Measurements from ENCODE around the gene KRTAP25-1.

KRTAP25-1 gene

DNA sequence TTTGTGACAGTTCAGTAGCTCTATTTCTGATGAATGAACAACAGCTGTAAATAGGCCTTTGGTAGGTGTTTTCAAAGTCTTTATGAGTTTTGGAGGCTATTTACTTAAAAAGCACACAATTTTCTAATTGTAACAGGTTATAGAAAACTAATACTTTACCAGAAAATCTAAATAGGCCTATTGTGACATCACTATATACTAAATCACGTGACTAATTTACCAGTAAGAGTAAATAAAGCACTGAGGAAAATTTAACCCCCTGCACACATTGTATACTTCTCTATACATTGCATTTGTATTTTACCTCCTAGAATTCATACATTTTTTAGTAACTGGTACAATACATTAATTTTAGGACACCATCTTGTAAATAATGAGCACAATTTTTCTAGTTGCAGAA is 15.8 kb upstream of the KRTAP25-1 start:
- TF ChIP-seq POLR2A (IDR thresholded peaks at IDR 0.05; ENCODE audit: low read depth, low read length) (no peak), POLR2AphosphoS5 (IDR thresholded peaks at IDR 0.05; ENCODE audit: low read depth, low read length) (no peak), TAF1 (IDR thresholded peaks at IDR 0.05; ENCODE audit: borderline replicate concordance, low read depth, low read length) (no peak)
- DNase-seq (ENCODE audit: insufficient read length): no peak
- FAIRE-seq: no peak

DNA sequence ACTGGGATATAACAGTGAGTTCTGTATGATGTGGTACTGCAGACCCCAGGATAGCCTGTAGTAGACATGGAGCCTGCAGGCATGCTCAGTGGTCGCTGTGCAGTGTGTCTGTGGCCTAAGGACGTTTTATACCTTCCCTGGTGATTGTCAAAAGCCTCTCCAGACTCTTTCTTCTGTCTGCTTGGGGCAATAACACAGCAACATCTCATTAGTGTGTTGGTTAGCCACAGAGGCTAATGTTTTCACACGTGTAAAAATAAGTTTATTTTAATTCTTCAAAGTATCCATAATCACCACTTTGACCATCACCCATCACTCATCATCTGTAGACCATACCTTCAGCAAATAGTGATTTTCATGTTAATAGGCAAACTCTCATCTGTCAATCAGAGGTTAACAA is 6.5 kb downstream of the KRTAP25-1 start, which contains the start of gene KRTAP24-1:
KRTAP24-1 (minus strand) TSS at position 101 of the 400 bp plus-strand sequence; CDS start at position 83, 18 bp downstream.
- TF ChIP-seq POLR2AphosphoS5 (IDR thresholded peaks at IDR 0.05; ENCODE audit: low read depth, low read length): no peak
- no peak for TF ChIP-seq TAF1 (IDR thresholded peaks at IDR 0.05; ENCODE audit: borderline replicate concordance, low read depth, low read length)
- TF ChIP-seq POLR2A (IDR thresholded peaks at IDR 0.05; ENCODE audit: low read depth, low read length): no peak
- DNase-seq (ENCODE audit: insufficient read length) (no peak), FAIRE-seq (no peak)

DNA sequence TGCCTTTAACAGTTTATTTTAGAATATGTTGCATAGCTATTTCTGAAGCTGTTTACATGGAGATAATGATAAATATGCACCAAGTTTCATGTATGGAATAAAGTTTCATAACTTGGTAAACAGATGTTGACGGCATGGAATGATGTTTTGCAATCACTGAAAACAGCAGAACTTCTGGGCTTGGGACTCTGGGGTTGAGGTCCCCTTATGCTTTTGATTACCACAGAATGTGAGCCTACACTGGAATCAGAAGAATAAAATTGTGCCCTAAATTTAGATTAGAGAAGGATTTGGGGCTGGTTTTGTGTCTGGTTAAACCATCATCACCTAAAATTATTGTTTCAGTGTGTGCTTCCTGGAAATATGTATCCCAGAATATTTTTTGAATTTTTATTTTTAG is 17.7 kb downstream of the KRTAP25-1 start:
- FAIRE-seq: no peak
- no peak for DNase-seq (ENCODE audit: insufficient read length)
- TF ChIP-seq POLR2A (IDR thresholded peaks at IDR 0.05; ENCODE audit: low read depth, low read length) (no peak), POLR2AphosphoS5 (IDR thresholded peaks at IDR 0.05; ENCODE audit: low read depth, low read length) (no peak), TAF1 (IDR thresholded peaks at IDR 0.05; ENCODE audit: borderline replicate concordance, low read depth, low read length) (no peak)

DNA sequence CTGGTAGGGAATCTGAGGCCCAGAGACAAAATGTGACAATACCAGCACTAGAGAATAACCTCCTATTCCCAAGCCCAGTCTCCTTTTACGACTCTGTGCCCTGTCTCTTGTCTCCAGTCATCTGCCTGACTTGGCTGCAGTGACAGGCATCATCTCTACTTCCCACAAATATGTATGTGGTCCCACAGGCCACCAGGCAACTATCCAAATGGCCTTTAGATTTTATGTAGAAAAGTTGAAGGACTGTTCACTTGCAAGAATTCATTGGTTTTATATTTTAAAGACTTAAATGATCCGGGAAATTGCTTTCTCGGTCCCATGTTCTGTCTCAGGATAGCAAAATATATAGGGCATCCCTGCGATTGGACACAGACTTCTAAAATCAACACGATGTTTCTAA is 18.2 kb downstream of the KRTAP25-1 start:
- FAIRE-seq (no peak), DNase-seq (ENCODE audit: insufficient read length) (no peak)
- TF ChIP-seq TAF1 (IDR thresholded peaks at IDR 0.05; ENCODE audit: borderline replicate concordance, low read depth, low read length) (no peak), POLR2A (IDR thresholded peaks at IDR 0.05; ENCODE audit: low read depth, low read length) (no peak), POLR2AphosphoS5 (IDR thresholded peaks at IDR 0.05; ENCODE audit: low read depth, low read length) (no peak)

DNA sequence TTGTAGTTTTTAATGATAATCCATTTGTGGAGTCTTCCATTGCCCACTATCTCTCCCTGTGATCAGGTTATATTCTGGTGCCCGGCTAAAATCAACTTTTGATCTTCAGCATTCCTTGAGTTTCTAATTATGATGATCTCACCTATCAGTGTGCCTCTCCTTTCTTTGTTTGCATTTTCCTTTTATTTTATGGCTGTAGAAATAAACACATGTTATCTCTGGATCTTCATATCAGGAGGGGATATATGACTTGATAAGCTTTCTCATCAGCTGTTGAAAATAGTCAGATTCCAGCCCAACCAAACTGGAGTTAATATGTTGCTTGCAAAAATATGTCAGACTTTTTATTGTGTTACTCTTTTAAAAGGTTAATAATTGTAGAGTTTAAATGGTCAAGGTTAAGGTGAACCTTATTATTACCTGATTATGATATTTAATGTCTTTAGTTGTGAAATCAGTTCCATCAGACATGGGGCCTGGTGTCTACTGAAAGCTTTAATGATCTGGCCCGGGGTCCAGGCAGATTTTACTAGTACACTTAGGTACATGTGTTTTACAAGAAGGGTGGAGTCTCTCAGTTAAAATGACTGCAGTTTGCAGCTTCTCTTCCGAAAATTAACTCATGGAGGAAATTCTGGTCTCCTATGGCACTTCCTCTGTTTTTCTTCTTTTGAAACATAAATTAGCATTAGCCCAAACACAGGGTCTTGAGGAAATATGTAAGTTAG is 19.3 kb downstream of the KRTAP25-1 start:
- DNase-seq (ENCODE audit: insufficient read length) (no peak), FAIRE-seq (no peak)
- TF ChIP-seq TAF1 (IDR thresholded peaks at IDR 0.05; ENCODE audit: borderline replicate concordance, low read depth, low read length): no peak
- no peak for TF ChIP-seq POLR2AphosphoS5 (IDR thresholded peaks at IDR 0.05; ENCODE audit: low read depth, low read length)
- TF ChIP-seq POLR2A (IDR thresholded peaks at IDR 0.05; ENCODE audit: low read depth, low read length): no peak

DNA sequence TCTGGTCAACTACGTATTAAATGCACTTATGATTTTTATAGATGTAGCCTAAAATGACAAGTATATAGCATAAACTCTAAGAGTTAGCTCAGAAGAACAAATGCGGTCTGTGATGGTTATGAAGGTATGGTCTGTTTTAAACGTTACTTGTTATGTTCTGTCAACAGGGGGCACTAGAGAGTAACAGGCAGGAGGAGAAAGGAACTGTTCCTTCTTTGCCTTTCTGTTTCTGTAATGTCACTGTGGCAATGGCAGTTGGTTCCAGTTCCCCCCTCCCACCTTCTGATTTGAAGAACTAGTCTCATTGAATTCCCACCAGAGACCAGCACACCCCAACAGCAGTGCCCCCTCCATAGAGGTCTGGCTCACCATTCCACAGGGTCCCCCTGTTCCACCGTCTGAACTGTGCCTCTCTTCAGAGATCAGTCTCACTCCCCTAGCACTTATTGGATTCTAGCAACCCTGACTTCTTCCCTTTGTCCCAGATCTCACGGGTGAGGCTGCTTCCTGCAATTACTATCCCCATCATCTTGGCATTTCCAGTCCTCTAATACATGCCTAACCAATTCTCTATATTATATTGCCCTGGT is 20.6 kb downstream of the KRTAP25-1 start:
- FAIRE-seq: no peak
- no peak for TF ChIP-seq POLR2A (IDR thresholded peaks at IDR 0.05; ENCODE audit: low read depth, low read length)
- no peak for TF ChIP-seq POLR2AphosphoS5 (IDR thresholded peaks at IDR 0.05; ENCODE audit: low read depth, low read length)
- TF ChIP-seq TAF1 (IDR thresholded peaks at IDR 0.05; ENCODE audit: borderline replicate concordance, low read depth, low read length): no peak
- no peak for DNase-seq (ENCODE audit: insufficient read length)

DNA sequence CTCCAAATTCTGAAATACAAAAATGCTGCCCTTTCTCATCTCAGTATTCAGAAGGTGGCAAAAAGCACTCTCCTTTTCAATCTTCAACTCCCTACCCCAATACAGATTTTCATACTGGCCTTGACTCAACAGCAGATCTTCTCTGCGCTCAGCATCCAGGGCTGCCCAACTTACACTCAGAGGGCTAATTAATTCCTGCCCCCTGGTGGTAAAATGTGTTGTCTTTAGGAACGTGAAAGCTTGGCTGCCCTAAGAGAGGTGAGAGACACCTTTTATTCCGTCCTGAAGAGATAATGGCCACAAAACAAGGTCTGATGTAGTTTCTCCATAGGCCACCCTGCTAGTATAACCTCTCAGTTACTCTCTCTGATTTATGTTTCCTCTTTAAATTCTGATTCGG is 31.5 kb downstream of the KRTAP25-1 start:
- no peak for TF ChIP-seq POLR2A (IDR thresholded peaks at IDR 0.05; ENCODE audit: low read depth, low read length)
- no peak for TF ChIP-seq POLR2AphosphoS5 (IDR thresholded peaks at IDR 0.05; ENCODE audit: low read depth, low read length)
- TF ChIP-seq TAF1 (IDR thresholded peaks at IDR 0.05; ENCODE audit: borderline replicate concordance, low read depth, low read length): no peak
- DNase-seq (ENCODE audit: insufficient read length): no peak
- no peak for FAIRE-seq

DNA sequence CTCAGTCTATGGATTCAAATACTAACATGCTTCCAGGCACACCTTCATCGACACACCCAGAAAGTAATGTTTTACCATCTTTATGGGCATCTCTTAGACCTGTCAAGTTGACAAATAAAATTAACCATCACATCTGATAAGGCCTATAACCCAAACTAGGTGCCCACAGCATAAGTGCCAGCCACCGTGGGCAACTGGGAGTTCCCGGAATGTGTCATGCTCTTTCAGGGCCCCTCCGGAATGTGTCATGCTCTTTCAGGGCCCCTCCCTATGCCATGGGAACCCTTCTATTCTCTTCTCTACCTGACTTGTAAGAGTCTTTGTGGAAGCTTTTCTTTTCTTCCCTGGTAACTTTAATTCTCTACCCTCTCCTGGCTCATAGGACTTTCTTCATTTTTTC is 33.2 kb downstream of the KRTAP25-1 start:
- DNase-seq (ENCODE audit: insufficient read length): no peak
- FAIRE-seq: no peak
- no peak for TF ChIP-seq POLR2AphosphoS5 (IDR thresholded peaks at IDR 0.05; ENCODE audit: low read depth, low read length)
- TF ChIP-seq TAF1 (IDR thresholded peaks at IDR 0.05; ENCODE audit: borderline replicate concordance, low read depth, low read length): no peak
- no peak for TF ChIP-seq POLR2A (IDR thresholded peaks at IDR 0.05; ENCODE audit: low read depth, low read length)

DNA sequence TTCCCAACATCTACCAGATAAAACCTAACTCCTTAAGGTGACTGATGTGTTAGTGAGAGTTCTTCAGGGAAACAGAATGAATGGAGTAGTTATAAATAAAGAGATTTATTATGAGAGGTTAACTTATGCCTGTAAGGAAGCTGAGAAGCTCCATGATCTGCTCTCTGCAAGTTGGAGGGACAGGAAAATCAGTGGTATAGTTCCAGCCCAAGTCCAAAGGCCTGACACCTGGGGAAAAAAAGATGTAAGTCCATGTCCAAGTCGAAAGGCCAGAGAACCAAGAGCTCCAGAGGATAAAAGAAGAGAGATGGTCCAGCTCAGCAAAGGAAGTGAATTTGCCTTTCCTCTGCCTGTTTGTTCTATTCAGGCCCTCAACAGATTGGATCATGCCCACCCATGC is 33.6 kb downstream of the KRTAP25-1 start:
- no peak for TF ChIP-seq TAF1 (IDR thresholded peaks at IDR 0.05; ENCODE audit: borderline replicate concordance, low read depth, low read length)
- TF ChIP-seq POLR2AphosphoS5 (IDR thresholded peaks at IDR 0.05; ENCODE audit: low read depth, low read length): no peak
- no peak for TF ChIP-seq POLR2A (IDR thresholded peaks at IDR 0.05; ENCODE audit: low read depth, low read length)
- DNase-seq (ENCODE audit: insufficient read length) (no peak), FAIRE-seq (no peak)

DNA sequence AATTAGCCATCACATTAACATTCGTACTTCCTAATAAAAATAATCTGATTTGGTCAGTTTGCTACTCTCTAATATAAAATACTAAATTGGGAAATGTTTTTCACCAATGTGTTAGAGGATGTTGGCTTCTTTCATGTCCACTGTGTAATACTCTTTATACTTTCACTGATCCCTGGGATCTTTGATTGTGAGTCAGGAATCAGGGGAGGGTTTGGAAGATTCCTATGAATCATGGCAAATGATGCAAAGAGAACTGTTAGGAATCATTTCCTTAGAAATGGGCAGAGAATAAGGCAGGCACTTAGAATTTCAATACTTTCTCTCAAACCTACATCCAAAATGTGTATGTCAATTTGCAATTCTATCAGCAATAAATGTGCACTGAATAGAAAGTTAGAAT is 37.5 kb downstream of the KRTAP25-1 start:
- DNase-seq (ENCODE audit: insufficient read length) (no peak), FAIRE-seq (no peak)
- no peak for TF ChIP-seq POLR2AphosphoS5 (IDR thresholded peaks at IDR 0.05; ENCODE audit: low read depth, low read length)
- TF ChIP-seq TAF1 (IDR thresholded peaks at IDR 0.05; ENCODE audit: borderline replicate concordance, low read depth, low read length): no peak
- no peak for TF ChIP-seq POLR2A (IDR thresholded peaks at IDR 0.05; ENCODE audit: low read depth, low read length)

DNA sequence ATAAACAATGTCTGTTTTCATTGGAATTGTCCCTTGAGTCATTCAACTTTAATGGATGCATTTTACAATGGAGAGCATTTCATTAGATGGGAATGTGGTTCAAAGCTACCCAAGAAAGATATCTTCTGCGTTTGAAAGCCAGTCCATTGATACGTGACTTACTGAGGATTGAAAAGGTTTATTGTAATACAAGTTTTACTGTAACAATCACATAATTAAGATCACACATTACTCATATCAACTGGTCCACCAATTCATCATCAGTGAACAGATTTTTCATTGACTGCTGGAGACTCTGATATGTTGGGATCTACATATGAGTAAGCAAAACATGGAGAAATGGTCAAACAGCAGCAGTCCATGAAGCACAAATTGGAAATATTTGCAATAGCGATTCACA is 39.4 kb downstream of the KRTAP25-1 start:
- FAIRE-seq (no peak), DNase-seq (ENCODE audit: insufficient read length) (no peak)
- TF ChIP-seq POLR2A (IDR thresholded peaks at IDR 0.05; ENCODE audit: low read depth, low read length): no peak
- TF ChIP-seq POLR2AphosphoS5 (IDR thresholded peaks at IDR 0.05; ENCODE audit: low read depth, low read length): no peak
- TF ChIP-seq TAF1 (IDR thresholded peaks at IDR 0.05; ENCODE audit: borderline replicate concordance, low read depth, low read length): no peak

DNA sequence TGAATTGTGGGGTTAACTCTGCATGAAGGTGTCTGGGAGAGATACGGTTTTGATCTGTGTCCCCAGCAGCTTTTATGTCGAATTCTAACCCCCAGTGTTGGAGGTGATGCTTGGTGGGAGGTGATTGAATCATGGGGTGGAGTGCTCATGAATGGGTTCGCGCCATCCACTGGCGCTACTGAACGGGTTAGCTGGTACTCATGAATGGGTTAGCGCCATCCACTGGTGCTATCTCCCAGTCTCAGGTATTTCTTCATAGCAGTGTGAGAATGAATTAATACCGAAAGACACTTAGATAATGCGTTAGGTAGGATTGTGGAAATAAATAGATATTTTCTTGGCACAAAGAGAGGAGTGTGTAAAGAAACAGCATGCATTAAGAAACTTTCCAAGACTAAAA is 40.5 kb downstream of the KRTAP25-1 start:
- FAIRE-seq (no peak), DNase-seq (ENCODE audit: insufficient read length) (no peak)
- TF ChIP-seq POLR2A (IDR thresholded peaks at IDR 0.05; ENCODE audit: low read depth, low read length) (no peak), TAF1 (IDR thresholded peaks at IDR 0.05; ENCODE audit: borderline replicate concordance, low read depth, low read length) (no peak)
